GM13976 (cell line): ENCODE measurements around the gene ABCC1.
"Not testable (repeated sequence)": the region's sequence is repeated elsewhere in the genome, so short reads cannot be mapped to it uniquely, and the experiment has no call there.

Source experiments
- DNase-seq: peaks from one replicate; pipeline ENCODE4 v3.0.0; 2012; ENCODE audit warnings: low spot score
- CTCF ChIP-seq: IDR thresholded peaks from 2 replicates; pipeline ENCODE4 v1.5.1; 2012; ENCODE audit warnings: borderline replicate concordance, mild to moderate bottlenecking; ENCODE audit not compliant: insufficient read depth; ENCODE audit errors: extremely low read depth, missing control alignments, control extremely low read depth
- in situ Hi-C: fragments of 300-500 bp; cut with MboI; formaldehyde crosslinking; loops from one replicate; pipeline ENCODE4 v1.12.0; 2022; ENCODE audit warnings: low sequenced_read_pairs, mixed read lengths, inconsistent platforms; ENCODE audit not compliant: unreplicated experiment

ABCC1 gene

GRCh38 chr16:16143038-16143763 is 193.8 kb downstream of the ABCC1 start:
- no peak for TF ChIP-seq CTCF
- no peak for DNase-seq
- in situ Hi-C loops = no loop called here

- no peak for DNase-seq
- in situ Hi-C loops = no loop called here
Measured at GRCh38 chr16:16143931-16144330, 194.5 kb downstream of the ABCC1 start.

GRCh38 chr16:16144416-16144815 is 195.0 kb downstream of the ABCC1 start:
- DNase-seq = no peak
- in situ Hi-C loops = no loop called here
- TF ChIP-seq CTCF = no peak

More at GRCh38 chr16:16143931-16144330, 194.5 kb downstream of the ABCC1 start:
- no peak for TF ChIP-seq CTCF

- DNase-seq = no peak
- in situ Hi-C loops = no loop called here
- TF ChIP-seq CTCF = no peak
Measured at GRCh38 chr16:16145286-16145685, 195.9 kb downstream of the ABCC1 start.

- no peak for TF ChIP-seq CTCF
- DNase-seq = no peak
- in situ Hi-C loops = no loop called here
Measured at GRCh38 chr16:16146380-16147315, 197.2 kb downstream of the ABCC1 start.

- TF ChIP-seq CTCF = no peak
- no peak for DNase-seq
- in situ Hi-C loops = no loop called here
Measured at GRCh38 chr16:16147316-16147999, 198.0 kb downstream of the ABCC1 start.

- in situ Hi-C loops, DNase-seq: not testable (repeated sequence)
Measured at GRCh38 chr16:16148000-16148599, 198.7 kb downstream of the ABCC1 start.
